Measurements from ENCODE around the gene GLMP.

The GLMP gene

GRCh38 chr1:156247460-156248322, 47.8 kb downstream of the GLMP start, which contains the start of gene PAQR6:
Gene PAQR6, minus strand, starts transcription at chr1:156248056. Its CDS starts 1,325 bp downstream, at chr1:156246731.
- Histone ChIP-seq H3K4me1 (ENCODE audit: insufficient read depth, low read length) (peaks cover 7% of the 10 kb centered on the region), H3K9me3 (ENCODE audit: insufficient read depth, low read depth, low read length) (no peaks in the 10 kb centered on the region), H3K4me3 (ENCODE audit: low read length) (no peak within 1 kb of the TSS), H3K9ac (ENCODE audit: low read depth, low read length) (peak within 1 kb of the TSS; percentile 37), H3K27ac (ENCODE audit: low read length) (no peak within 1 kb of the TSS), H3K36me3 (ENCODE audit: insufficient read depth, low read depth, low read length) (peaks cover 41% of the 10 kb centered on the region), H3K27me3 (ENCODE audit: insufficient read depth, low read length) (peaks cover 15% of the 10 kb centered on the region; the same call in 1 of the 2 replicates)

DNA sequence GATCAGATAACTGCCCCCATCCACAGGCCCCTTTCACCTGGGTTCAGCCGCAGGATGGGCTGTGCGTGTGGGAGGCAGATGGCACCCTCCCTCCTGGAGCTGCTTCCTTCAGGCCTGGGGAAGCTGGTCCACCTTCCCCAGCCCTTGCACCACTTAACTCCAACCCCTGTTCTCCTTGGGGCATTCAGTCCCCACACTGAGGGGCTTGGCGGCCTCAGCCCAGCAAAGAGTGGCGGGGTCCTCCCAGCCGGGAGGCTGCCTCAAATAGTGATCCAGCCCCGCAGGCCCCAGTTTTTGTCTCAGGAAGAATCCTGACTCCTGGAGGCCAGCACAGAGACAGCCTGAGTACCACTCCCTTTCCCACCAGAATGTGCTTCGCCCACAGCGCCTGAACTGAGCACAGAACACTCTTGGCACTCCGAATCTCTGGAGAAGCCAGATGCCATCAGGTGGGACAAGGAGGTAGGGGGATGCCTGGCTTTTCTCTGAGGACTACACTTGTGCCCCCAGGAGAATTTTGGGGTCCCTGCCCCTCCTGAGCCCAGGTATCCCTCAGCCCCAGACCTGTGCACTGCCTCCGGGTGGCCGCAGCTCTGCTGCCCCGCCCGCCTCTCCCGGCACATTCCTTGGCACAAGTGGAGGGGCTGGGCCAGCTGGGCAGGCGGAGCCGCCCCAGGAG, 48.6 kb downstream of the GLMP start:
- Histone ChIP-seq H3K27me3 (ENCODE audit: insufficient read depth, low read length) (peaks cover 15% of the 10 kb centered on the region; the same call in 1 of the 2 replicates), H3K9ac (ENCODE audit: low read depth, low read length) (no peak overlapping the region), H3K36me3 (ENCODE audit: insufficient read depth, low read depth, low read length) (peaks cover 33% of the 10 kb centered on the region), H3K4me3 (ENCODE audit: low read length) (no peak overlapping the region), H3K4me1 (ENCODE audit: insufficient read depth, low read length) (peaks cover 7% of the 10 kb centered on the region), H3K9me3 (ENCODE audit: insufficient read depth, low read depth, low read length) (no peaks in the 10 kb centered on the region), H3K27ac (ENCODE audit: low read length) (no peak overlapping the region)

DNA sequence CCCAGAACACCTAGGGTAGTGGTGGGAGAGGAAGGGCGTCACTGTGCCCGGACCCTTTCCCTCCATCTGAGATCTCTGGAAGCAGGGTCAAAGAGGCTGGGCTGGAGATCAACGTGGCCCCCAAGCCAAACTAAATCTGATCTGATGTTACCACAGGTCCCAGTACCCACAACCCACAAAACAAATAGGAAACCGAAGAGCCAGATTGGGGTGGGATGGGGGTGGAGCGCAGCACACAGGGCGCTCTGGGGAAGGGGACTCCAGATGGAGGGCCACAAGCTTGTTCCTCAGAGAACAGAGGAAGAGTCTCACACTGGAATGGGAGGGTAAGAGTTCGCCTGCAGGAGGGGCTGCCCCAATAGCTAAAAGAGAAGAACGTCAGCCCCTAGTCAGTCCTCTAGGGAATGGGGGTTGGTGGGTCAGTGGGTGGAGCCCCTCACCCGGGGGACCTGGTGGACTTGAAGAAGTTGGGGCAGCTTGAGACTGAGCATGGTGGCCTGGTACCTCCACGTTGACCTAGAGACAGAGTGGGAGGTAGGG, 49.2 kb downstream of the GLMP start:
- Histone ChIP-seq H3K4me1 (ENCODE audit: insufficient read depth, low read length) (peaks cover 7% of the 10 kb centered on the region), H3K4me3 (ENCODE audit: low read length) (peak overlapping the region; percentile 51; the same call in 1 of the 2 replicates), H3K27ac (ENCODE audit: low read length) (no peak overlapping the region), H3K36me3 (ENCODE audit: insufficient read depth, low read depth, low read length) (peaks cover 27% of the 10 kb centered on the region), H3K9ac (ENCODE audit: low read depth, low read length) (no peak overlapping the region; the same call in 1 of the 2 replicates), H3K9me3 (ENCODE audit: insufficient read depth, low read depth, low read length) (no peaks in the 10 kb centered on the region), H3K27me3 (ENCODE audit: insufficient read depth, low read length) (peaks cover 15% of the 10 kb centered on the region; the same call in 1 of the 2 replicates)

GRCh38 chr1:156245451-156246232, 49.8 kb downstream of the GLMP start:
- no peak overlapping the region for H3K27ac ChIP-seq (ENCODE audit: low read length)

GRCh38 chr1:156244712-156245111, 50.8 kb downstream of the GLMP start:
- H3K27me3 ChIP-seq (ENCODE audit: insufficient read depth, low read length): peaks cover 15% of the 10 kb centered on the region; the same call in 1 of the 2 replicates
- no peak overlapping the region for H3K9ac ChIP-seq (ENCODE audit: low read depth, low read length)
- no peaks in the 10 kb centered on the region for H3K9me3 ChIP-seq (ENCODE audit: insufficient read depth, low read depth, low read length)
- H3K27ac ChIP-seq (ENCODE audit: low read length): no peak overlapping the region
- H3K4me3 ChIP-seq (ENCODE audit: low read length): no peak overlapping the region
- H3K4me1 ChIP-seq (ENCODE audit: insufficient read depth, low read length): peaks cover 7% of the 10 kb centered on the region
- peaks cover 14% of the 10 kb centered on the region; the same call in 1 of the 2 replicates for H3K36me3 ChIP-seq (ENCODE audit: insufficient read depth, low read depth, low read length)

More at GRCh38 chr1:156245451-156246232, 49.8 kb downstream of the GLMP start:
- Histone ChIP-seq H3K4me1 (ENCODE audit: insufficient read depth, low read length) (peaks cover 7% of the 10 kb centered on the region), H3K4me3 (ENCODE audit: low read length) (peak overlapping the region; percentile 51; the same call in 1 of the 2 replicates), H3K36me3 (ENCODE audit: insufficient read depth, low read depth, low read length) (peaks cover 20% of the 10 kb centered on the region), H3K9me3 (ENCODE audit: insufficient read depth, low read depth, low read length) (no peaks in the 10 kb centered on the region), H3K9ac (ENCODE audit: low read depth, low read length) (peak overlapping the region; percentile 53; the same call in 1 of the 2 replicates), H3K27me3 (ENCODE audit: insufficient read depth, low read length) (peaks cover 15% of the 10 kb centered on the region; the same call in 1 of the 2 replicates)

DNA sequence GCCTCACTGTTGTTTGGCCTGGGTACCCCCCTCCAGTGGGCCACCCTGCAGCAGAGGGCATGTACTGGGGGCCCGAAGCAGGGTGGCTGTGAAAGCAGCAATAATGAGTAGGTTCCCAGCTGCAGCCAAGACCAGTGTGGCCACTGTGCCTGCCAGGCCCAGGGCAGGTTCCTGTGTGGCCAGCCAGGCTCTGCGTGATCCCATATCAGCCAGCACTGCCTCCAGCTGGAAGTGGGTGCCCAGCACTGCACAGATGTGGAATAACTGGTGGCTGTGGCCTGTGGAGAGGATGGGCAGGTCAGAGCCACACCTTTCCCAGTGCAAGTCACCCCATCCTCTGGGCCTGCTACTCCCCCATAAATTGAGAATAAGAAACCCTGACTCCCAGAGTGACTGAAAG, 51.4 kb downstream of the GLMP start:
- peaks cover 14% of the 10 kb centered on the region for H3K36me3 ChIP-seq (ENCODE audit: insufficient read depth, low read depth, low read length)
- H3K27me3 ChIP-seq (ENCODE audit: insufficient read depth, low read length): peaks cover 15% of the 10 kb centered on the region; the same call in 1 of the 2 replicates
- H3K9ac ChIP-seq (ENCODE audit: low read depth, low read length): no peak overlapping the region
- no peak overlapping the region for H3K4me3 ChIP-seq (ENCODE audit: low read length)
- peaks cover 7% of the 10 kb centered on the region for H3K4me1 ChIP-seq (ENCODE audit: insufficient read depth, low read length)
- no peak overlapping the region for H3K27ac ChIP-seq (ENCODE audit: low read length)
- no peaks in the 10 kb centered on the region for H3K9me3 ChIP-seq (ENCODE audit: insufficient read depth, low read depth, low read length)

GRCh38 chr1:156242738-156243137, 52.7 kb downstream of the GLMP start:
- H3K36me3 ChIP-seq (ENCODE audit: insufficient read depth, low read depth, low read length): peaks cover 23% of the 10 kb centered on the region
- H3K4me3 ChIP-seq (ENCODE audit: low read length): no peak overlapping the region
- no peaks in the 10 kb centered on the region for H3K9me3 ChIP-seq (ENCODE audit: insufficient read depth, low read depth, low read length)
- peaks cover 7% of the 10 kb centered on the region; the same call in 1 of the 2 replicates for H3K4me1 ChIP-seq (ENCODE audit: insufficient read depth, low read length)
- no peak overlapping the region for H3K9ac ChIP-seq (ENCODE audit: low read depth, low read length)
- H3K27ac ChIP-seq (ENCODE audit: low read length): no peak overlapping the region
- H3K27me3 ChIP-seq (ENCODE audit: insufficient read depth, low read length): peaks cover 15% of the 10 kb centered on the region; the same call in 1 of the 2 replicates
